ENCODE results near the gene TMA7.
A peak's percentile ranks its signal among the peaks of the same experiment; 100 is the strongest.

TMA7 gene

GRCh38 chr3:48432411-48433371 lies 7.4 kb upstream of the TMA7 start:
- ChIA-PET CTCF (interaction anchor here (0.6 to 5.9 kb wide), 6 partner anchors 24 to 238 kb away, joined by 3 to 238 read pairs (median 4); no protein-coding TSS in a partner anchor), POLR2A (interaction anchor here (1.0 to 1.9 kb wide), 2 partner anchors 13 to 32 kb away, joined by 4 to 10 read pairs; partner anchors contain the start of gene ATRIP)
- Histone ChIP-seq H3K9me3 (ENCODE audit: control insufficient read depth, insufficient read depth, low read depth, low read length) (no peaks in the 10 kb centered on the region), H3K27ac (ENCODE audit: extremely low read depth, low read depth, low read length) (peak overlapping the region; percentile 31; the same call in 1 of the 2 replicates), H3K4me1 (ENCODE audit: control insufficient read depth, insufficient read depth, low read length) (peaks cover 3% of the 10 kb centered on the region; the same call in 1 of the 2 replicates), H3K36me3 (ENCODE audit: control insufficient read depth in 2 of 2, insufficient read depth in 1 of 2, low read length in 2 of 2) (peaks cover 0 to 38% of the 10 kb centered on the region in 2 experiments; a peak in 1 of 3 replicates), H3K4me3 (ENCODE audit: low read depth, low read length) (no peak overlapping the region)
- TF ChIP-seq ZNF600 (tag by site-specific recombination; IDR thresholded peaks at IDR 0.05) (no peak), ZNF394 (tag by site-specific recombination; IDR thresholded peaks at IDR 0.05; ENCODE audit: borderline replicate concordance) (peak; percentile 52; the same call in 1 of the 2 replicates), PRDM1 (tag by site-specific recombination; IDR thresholded peaks at IDR 0.05) (no peak), ZNF658 (tag by site-specific recombination; IDR thresholded peaks at IDR 0.05) (no peak), EGR2 (tag by site-specific recombination; IDR thresholded peaks at IDR 0.05; ENCODE audit: low read depth) (no peak), ZNF19 (tag by site-specific recombination; IDR thresholded peaks at IDR 0.05; ENCODE audit: low read depth) (no peak), ZNF175 (tag by site-specific recombination; IDR thresholded peaks at IDR 0.05) (no peak), KLF9 (tag by site-specific recombination; IDR thresholded peaks at IDR 0.05; ENCODE audit: low read depth) (no peak), ZNF239 (tag by site-specific recombination; IDR thresholded peaks at IDR 0.05) (no peak), ZNF514 (tag by site-specific recombination; IDR thresholded peaks at IDR 0.05) (no peak), ZNF792 (tag by site-specific recombination; IDR thresholded peaks at IDR 0.05) (no peak), ZBTB17 (tag by site-specific recombination; IDR thresholded peaks at IDR 0.05) (peak; percentile 46), YY2 (tag by site-specific recombination; IDR thresholded peaks at IDR 0.05) (no peak), ZNF521 (tag by site-specific recombination; IDR thresholded peaks at IDR 0.05) (no peak), ZSCAN5A (tag by site-specific recombination; IDR thresholded peaks at IDR 0.05) (no peak), ZNF529 (tag by site-specific recombination; IDR thresholded peaks at IDR 0.05; ENCODE audit: insufficient replicate concordance) (no peak), ZNF18 (tag by site-specific recombination; IDR thresholded peaks at IDR 0.05) (no peak), ZNF449 (tag by site-specific recombination; IDR thresholded peaks at IDR 0.05) (no peak), ZNF660 (tag by site-specific recombination; IDR thresholded peaks at IDR 0.05) (0 out of 2 replicates have a peak, but pooled peaks have one; percentile 14), ZNF610 (tag by site-specific recombination; IDR thresholded peaks at IDR 0.05; ENCODE audit: borderline replicate concordance) (no peak), ZNF629 (tag by site-specific recombination; IDR thresholded peaks at IDR 0.05) (no peak), HIC1 (tag by site-specific recombination; IDR thresholded peaks at IDR 0.05) (no peak), ZNF561 (tag by site-specific recombination; IDR thresholded peaks at IDR 0.05; ENCODE audit: borderline replicate concordance) (no peak)
- TF ChIP-seq, protein P1, sequence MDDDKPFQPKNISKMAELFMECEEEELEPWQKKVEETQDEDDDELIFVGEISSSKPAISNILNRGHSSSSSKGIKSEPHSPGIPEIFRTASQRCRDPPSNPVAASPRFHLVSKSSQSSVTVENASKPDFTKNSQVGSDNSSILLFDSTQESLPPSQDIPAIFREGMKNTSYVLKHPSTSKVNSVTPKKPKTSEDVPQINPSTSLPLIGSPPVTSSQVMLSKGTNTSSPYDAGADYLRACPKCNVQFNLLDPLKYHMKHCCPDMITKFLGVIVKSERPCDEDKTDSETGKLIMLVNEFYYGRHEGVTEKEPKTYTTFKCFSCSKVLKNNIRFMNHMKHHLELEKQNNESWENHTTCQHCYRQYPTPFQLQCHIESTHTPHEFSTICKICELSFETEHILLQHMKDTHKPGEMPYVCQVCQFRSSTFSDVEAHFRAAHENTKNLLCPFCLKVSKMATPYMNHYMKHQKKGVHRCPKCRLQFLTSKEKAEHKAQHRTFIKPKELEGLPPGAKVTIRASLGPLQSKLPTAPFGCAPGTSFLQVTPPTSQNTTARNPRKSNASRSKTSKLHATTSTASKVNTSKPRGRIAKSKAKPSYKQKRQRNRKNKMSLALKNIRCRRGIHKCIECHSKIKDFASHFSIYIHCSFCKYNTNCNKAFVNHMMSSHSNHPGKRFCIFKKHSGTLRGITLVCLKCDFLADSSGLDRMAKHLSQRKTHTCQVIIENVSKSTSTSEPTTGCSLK (tag by site-specific recombination; IDR thresholded peaks at IDR 0.05), result no peak
- TF ChIP-seq, protein P2, sequence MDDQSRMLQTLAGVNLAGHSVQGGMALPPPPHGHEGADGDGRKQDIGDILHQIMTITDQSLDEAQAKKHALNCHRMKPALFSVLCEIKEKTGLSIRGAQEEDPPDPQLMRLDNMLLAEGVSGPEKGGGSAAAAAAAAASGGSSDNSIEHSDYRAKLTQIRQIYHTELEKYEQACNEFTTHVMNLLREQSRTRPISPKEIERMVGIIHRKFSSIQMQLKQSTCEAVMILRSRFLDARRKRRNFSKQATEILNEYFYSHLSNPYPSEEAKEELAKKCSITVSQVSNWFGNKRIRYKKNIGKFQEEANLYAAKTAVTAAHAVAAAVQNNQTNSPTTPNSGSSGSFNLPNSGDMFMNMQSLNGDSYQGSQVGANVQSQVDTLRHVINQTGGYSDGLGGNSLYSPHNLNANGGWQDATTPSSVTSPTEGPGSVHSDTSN (CRISPR knock-in tag; IDR thresholded peaks at IDR 0.05), result no peak
